GM12878 (cell line): ENCODE results near the gene RICTOR. TPM values are rescaled to one million over a fixed set of nuclear protein-coding genes. Genes with fewer than 3 reads are reported as not detected.

ENCODE experiments used
- ATAC-seq: fragments of 200-7000 bp; cut with Tn5 transposase; 3 replicates; pipeline ENCODE4 v1.9.1; 2020; ENCODE audit warnings: mild to moderate bottlenecking, moderate library complexity
- BruUV-seq: library from RNA; stranded (reverse); fragments of 400-500 nt; replicated peaks from 2 replicates; lab custom pipeline; 2021; lab: Mats Ljungman, UMichigan
- CTCF ChIA-PET: fragments of 300-600 bp; sonication (Branson Sonifier 250); formaldehyde crosslinking; extraction: SDS; loops from one replicate; lab custom pipeline; 2021; ENCODE audit warnings: inconsistent platforms; lab: Yijun Ruan, JAX
- POLR2A ChIA-PET: fragments of 350-600 bp; formaldehyde crosslinking; extraction: SDS; loops from one replicate; lab custom pipeline; 2021; ENCODE audit warnings: inconsistent platforms; lab: Charles Lee
- RAD21 ChIA-PET: fragments of 300-600 bp; sonication (Branson Sonifier 250); formaldehyde crosslinking; loops from one replicate; lab custom pipeline; 2023; ENCODE audit warnings: antibody characterized with exemption; ENCODE audit not compliant: unreplicated experiment; lab: Charles Lee
- SMC1A ChIA-PET: fragments of 300-600 bp; sonication (Branson Sonifier 250); formaldehyde crosslinking; loops from one replicate; lab custom pipeline; 2023; ENCODE audit not compliant: unreplicated experiment, uncharacterized antibody; lab: Charles Lee
- DNase-seq: peaks from one replicate; pipeline ENCODE4 v3.0.0-alpha.2; 2011; ENCODE audit warnings: low read depth, low spot score
- FAIRE-seq: peaks from 3 replicates; lab custom pipeline; 2011; peaks lifted over from hg19 to GRCh38; lab: Jason Lieb, UNC
- H2AFZ ChIP-seq: 2 replicates; pipeline ENCODE4 v1.6.0; 2011; ENCODE audit warnings: low read depth, low read length, control low read depth; ENCODE audit not compliant: control insufficient read depth
- H3K27ac ChIP-seq: 2 replicates; pipeline ENCODE4 v1.5.1; 2011; ENCODE audit warnings: control low read depth; ENCODE audit not compliant: control insufficient read depth, insufficient read depth
- H3K27me3 ChIP-seq, 2 experiments: replicated peaks in 1 of 2; 2 replicates each; pipeline versions ENCODE4 v1.6.0 to v1.6.1; 2011; ENCODE audit warnings: low read length in 1 of 2; ENCODE audit not compliant: control insufficient read depth in 2 of 2, insufficient read depth in 2 of 2
- H3K36me3 ChIP-seq, 2 experiments: 2 replicates each; pipeline ENCODE4 v1.5.1; 2011; ENCODE audit warnings: low read length in 1 of 2; ENCODE audit not compliant: control insufficient read depth in 2 of 2, insufficient read depth in 2 of 2
- H3K4me1 ChIP-seq: 2 replicates; pipeline ENCODE4 v1.6.1; 2011; ENCODE audit warnings: mild to moderate bottlenecking, low read length, moderate library complexity, mixed read lengths; ENCODE audit not compliant: control insufficient read depth, insufficient read depth
- H3K4me2 ChIP-seq: 2 replicates; pipeline ENCODE4 v1.6.0; 2011; ENCODE audit warnings: control low read depth; ENCODE audit not compliant: control insufficient read depth, insufficient read depth
- H3K4me3 ChIP-seq: fragments of 200-600 bp; sonication (generic); 2 replicates; pipeline ENCODE4 v1.5.1; 2016
- H3K79me2 ChIP-seq: 2 replicates; pipeline ENCODE4 v1.6.0; 2011; ENCODE audit warnings: low read length; ENCODE audit not compliant: control insufficient read depth, insufficient read depth
- H3K9ac ChIP-seq: 2 replicates; pipeline ENCODE4 v1.8.0; 2011; ENCODE audit warnings: low read length, control low read depth, mixed read lengths; ENCODE audit not compliant: control insufficient read depth, insufficient read depth
- H3K9me3 ChIP-seq: replicated peaks from 3 replicates; pipeline ENCODE4 v1.5.1; 2011; ENCODE audit warnings: mild to moderate bottlenecking, low read length; ENCODE audit not compliant: control insufficient read depth, insufficient read depth
- H4K20me1 ChIP-seq: 2 replicates; pipeline ENCODE4 v1.6.0; 2011; ENCODE audit not compliant: control insufficient read depth, insufficient read depth
- ASH2L ChIP-seq: fragments of 300-600, 200-600 bp; sonication (generic); IDR thresholded peaks from 2 replicates; pipeline ENCODE4 v1.6.1; 2017; ENCODE audit warnings: low read depth, mild to moderate bottlenecking, borderline replicate concordance
- CHD4 ChIP-seq: fragments of 200-600 bp; sonication (generic); IDR thresholded peaks from 2 replicates; pipeline ENCODE4 v1.6.1; 2016; ENCODE audit warnings: mild to moderate bottlenecking
- HCFC1 ChIP-seq: fragments of 150-350 bp; IDR thresholded peaks from 2 replicates; pipeline ENCODE4 v1.6.1; 2014; ENCODE audit warnings: low read length
- MEF2A ChIP-seq: IDR thresholded peaks from 2 replicates; pipeline ENCODE4 v1.6.1; 2011; ENCODE audit warnings: low read depth, mild to moderate bottlenecking, low read length, moderate library complexity; ENCODE audit not compliant: insufficient read depth
- MEF2B ChIP-seq: fragments of 450-650 bp; IDR thresholded peaks from 2 replicates; pipeline ENCODE4 v1.6.1; 2018; ENCODE audit warnings: mild to moderate bottlenecking, moderate library complexity; ENCODE audit not compliant: partially characterized antibody, poor library complexity, severe bottlenecking
- MLLT1 ChIP-seq: fragments of 450-650 bp; IDR thresholded peaks from 2 replicates; pipeline ENCODE4 v1.6.1; 2016; ENCODE audit warnings: mild to moderate bottlenecking
- NBN ChIP-seq: fragments of 450-650 bp; IDR thresholded peaks from 2 replicates; pipeline ENCODE4 v1.6.1; 2016
- RBBP5 ChIP-seq: fragments of 200-600 bp; sonication (generic); conservative IDR thresholded peaks from 2 replicates; pipeline ENCODE4 v1.6.1; 2016
- SUZ12 ChIP-seq: fragments of 200-600 bp; sonication (generic); IDR thresholded peaks from one replicate; pipeline ENCODE4 v1.6.1; 2018; ENCODE audit warnings: antibody characterized with exemption, mild to moderate bottlenecking; ENCODE audit not compliant: unreplicated experiment
- TCF3 ChIP-seq: IDR thresholded peaks from 2 replicates; pipeline ENCODE4 v1.6.1; 2012; ENCODE audit warnings: low read depth, mild to moderate bottlenecking, low read length, borderline replicate concordance; ENCODE audit not compliant: insufficient read depth
- WGBS: methylation state at CpG from one replicate; pipeline ENCODE4 v1.1.6; 2016; ENCODE audit warnings: low lambda C conversion rate; ENCODE audit not compliant: insufficient replicate concordance, insufficient coverage; ENCODE audit errors: missing lambda C conversion rate; 5-methylcytosine and 5-hydroxymethylcytosine counted together
- in situ Hi-C: fragments of 300-500 bp; cut with MboI; formaldehyde crosslinking; loops from 9 replicates; pipeline ENCODE4 v1.14.3; 2018; ENCODE audit warnings: mixed read lengths
- intact Hi-C: fragments of 100-400 bp; cut with micrococcal nuclease; formaldehyde crosslinking; loops from one replicate; pipeline ENCODE4 v1.14.2; 2022; ENCODE audit not compliant: unreplicated experiment
- polyA plus RNA-seq, 11 experiments: library from polyadenylated mRNA; depleted of rRNA in 4 of 11; unstranded in 6 of 11; stranded (reverse) in 5 of 11; fragments of >200 nt; fragmentation: Nextera tagmentation in 4 of 11; fragmentation: Illumina TruSeq in 1 of 11; extraction: Ambion mirVana in 4 of 11; extraction: Trizol in 1 of 11; gene quantifications; 1 replicate in 1 of 11; 2 replicates in 10 of 11; pipeline versions ENCODE4 v1.2.1 to v1.2.3, GENCODE V29; 2011 to 2016; ENCODE audit warnings: inconsistent platforms in 2 of 11, missing spikeins in 2 of 11, low read depth in 1 of 11
- total RNA-seq, 4 experiments: library from RNA; depleted of rRNA in 3 of 4; stranded (reverse); fragments of >200 nt in 3 of 4; fragmentation: Illumina TruSeq in 1 of 4; extraction: Trizol in 1 of 4; gene quantifications; 2 replicates each; pipeline versions ENCODE4 v1.2.1 to v1.2.3, GENCODE V29; 2013 to 2021
- TF ChIP-seq, protein P1 (sequence below): IDR thresholded peaks from 2 replicates; pipeline ENCODE4 v1.6.1; 2012; ENCODE audit warnings: low read length, inconsistent platforms
- TF ChIP-seq, protein P2 (sequence below): fragments of 450-650 bp; conservative IDR thresholded peaks from 2 replicates; pipeline ENCODE4 v1.6.1; 2017; ENCODE audit warnings: mild to moderate bottlenecking, moderate library complexity

RICTOR gene
- total and polyA plus RNA-seq, 10 of the 15 experiments (the other 5 are each of a cell fraction or from before 2014, with no cell fraction given) = 2.7 to 23.0 (median 6.9) TPM

DNA sequence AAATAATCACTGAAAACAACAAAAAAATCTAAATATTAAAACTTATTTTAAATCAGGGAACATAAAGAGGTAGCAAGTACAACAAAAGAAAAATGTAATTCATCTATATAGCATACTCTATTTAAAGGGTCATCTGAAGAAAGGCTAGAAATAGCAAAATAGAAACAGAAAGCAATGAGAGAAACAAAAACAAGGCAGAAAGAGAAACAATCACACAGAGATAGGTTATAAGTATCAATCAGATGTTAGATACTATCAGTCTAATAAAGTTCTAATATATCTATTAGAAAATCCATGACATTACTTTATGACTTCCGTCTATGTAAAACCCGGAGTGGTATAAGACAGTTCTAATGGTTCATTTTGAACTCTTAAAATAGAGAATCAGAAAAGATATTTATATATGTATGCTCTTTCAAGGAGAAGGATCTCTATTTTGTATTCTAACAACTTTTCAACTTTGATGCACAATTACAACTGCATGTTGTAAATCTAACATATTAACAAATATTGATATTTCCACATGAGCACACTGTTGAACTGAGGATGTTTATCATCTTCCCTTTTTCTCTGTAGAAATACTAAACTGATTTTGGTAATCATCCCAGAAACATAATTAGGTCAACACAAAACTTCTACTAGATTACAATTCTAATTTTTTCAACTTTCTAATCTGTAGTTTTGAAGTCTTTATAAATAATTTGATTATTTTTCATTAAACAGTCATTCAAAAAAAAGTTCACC is 15.8 kb downstream of the RICTOR start:
- H3K4me3 ChIP-seq = peak overlapping the region; percentile 58

GRCh38 chr5:39057734-39058133 is 16.5 kb downstream of the RICTOR start:
- 0% methylated on average over 2 of the region's 2 CpGs for WGBS
- POLR2A ChIA-PET = no interaction called here
- FAIRE-seq (no peak), DNase-seq (no peak), ATAC-seq (peak; percentile 72)
- Histone ChIP-seq H3K9me3 (no peaks in the 10 kb centered on the region), H3K27me3 (no peaks in the 10 kb centered on the region), H3K79me2 (peaks cover 49% of the 10 kb centered on the region), H3K4me3 (peak overlapping the region; percentile 58), H3K4me2 (peak overlapping the region; percentile 70), H3K36me3 (no peaks in the 10 kb centered on the region), H3K9ac (no peak overlapping the region), H3K27ac (peak overlapping the region; percentile 25; the same call in 1 of the 2 replicates), H4K20me1 (no peaks in the 10 kb centered on the region), H2AFZ (peak overlapping the region; percentile 16; the same call in 1 of the 2 replicates), H3K4me1 (peaks cover 8% of the 10 kb centered on the region; the same call in 1 of the 2 replicates)
- intact Hi-C loops (no loop called here), in situ Hi-C loops (no loop called here)
- RAD21 ChIA-PET = no interaction called here
- SMC1A ChIA-PET = no interaction called here
- CTCF ChIA-PET = interaction anchor here (2.5 kb wide), 1 partner anchor 23 kb away, joined by 8 read pairs; no protein-coding TSS in a partner anchor
- BruUV-seq = no TSS peak
- TF ChIP-seq ASH2L = no peak
- TF ChIP-seq MLLT1 = no peak
- TF ChIP-seq NBN = 0 out of 2 replicates have a peak, but pooled peaks have one; percentile 22
- TF ChIP-seq HCFC1 = no peak
- no peak for TF ChIP-seq SUZ12
- no peak for TF ChIP-seq TCF3
- 0 out of 2 replicates have a peak, but pooled peaks have one; percentile 56 for TF ChIP-seq RBBP5
- TF ChIP-seq, protein P1, sequence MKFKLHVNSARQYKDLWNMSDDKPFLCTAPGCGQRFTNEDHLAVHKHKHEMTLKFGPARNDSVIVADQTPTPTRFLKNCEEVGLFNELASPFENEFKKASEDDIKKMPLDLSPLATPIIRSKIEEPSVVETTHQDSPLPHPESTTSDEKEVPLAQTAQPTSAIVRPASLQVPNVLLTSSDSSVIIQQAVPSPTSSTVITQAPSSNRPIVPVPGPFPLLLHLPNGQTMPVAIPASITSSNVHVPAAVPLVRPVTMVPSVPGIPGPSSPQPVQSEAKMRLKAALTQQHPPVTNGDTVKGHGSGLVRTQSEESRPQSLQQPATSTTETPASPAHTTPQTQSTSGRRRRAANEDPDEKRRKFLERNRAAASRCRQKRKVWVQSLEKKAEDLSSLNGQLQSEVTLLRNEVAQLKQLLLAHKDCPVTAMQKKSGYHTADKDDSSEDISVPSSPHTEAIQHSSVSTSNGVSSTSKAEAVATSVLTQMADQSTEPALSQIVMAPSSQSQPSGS = 0 out of 2 replicates have a peak, but pooled peaks have one; percentile 11
- TF ChIP-seq, protein P2, sequence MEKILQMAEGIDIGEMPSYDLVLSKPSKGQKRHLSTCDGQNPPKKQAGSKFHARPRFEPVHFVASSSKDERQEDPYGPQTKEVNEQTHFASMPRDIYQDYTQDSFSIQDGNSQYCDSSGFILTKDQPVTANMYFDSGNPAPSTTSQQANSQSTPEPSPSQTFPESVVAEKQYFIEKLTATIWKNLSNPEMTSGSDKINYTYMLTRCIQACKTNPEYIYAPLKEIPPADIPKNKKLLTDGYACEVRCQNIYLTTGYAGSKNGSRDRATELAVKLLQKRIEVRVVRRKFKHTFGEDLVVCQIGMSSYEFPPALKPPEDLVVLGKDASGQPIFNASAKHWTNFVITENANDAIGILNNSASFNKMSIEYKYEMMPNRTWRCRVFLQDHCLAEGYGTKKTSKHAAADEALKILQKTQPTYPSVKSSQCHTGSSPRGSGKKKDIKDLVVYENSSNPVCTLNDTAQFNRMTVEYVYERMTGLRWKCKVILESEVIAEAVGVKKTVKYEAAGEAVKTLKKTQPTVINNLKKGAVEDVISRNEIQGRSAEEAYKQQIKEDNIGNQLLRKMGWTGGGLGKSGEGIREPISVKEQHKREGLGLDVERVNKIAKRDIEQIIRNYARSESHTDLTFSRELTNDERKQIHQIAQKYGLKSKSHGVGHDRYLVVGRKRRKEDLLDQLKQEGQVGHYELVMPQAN = 0 out of 2 replicates have a peak, but pooled peaks have one; percentile 26

More for the DNA sequence above, 15.8 kb downstream of the RICTOR start:
- H3K79me2 ChIP-seq = peaks cover 51% of the 10 kb centered on the region
- no peaks in the 10 kb centered on the region for H4K20me1 ChIP-seq
- in situ Hi-C loops (no loop called here), intact Hi-C loops (no loop called here)
- FAIRE-seq (peak; percentile 57), DNase-seq (no peak), ATAC-seq (peak; percentile 90)
- no peaks in the 10 kb centered on the region for H3K27me3 ChIP-seq
- no TSS peak for BruUV-seq
- H3K4me1 ChIP-seq = peaks cover 8% of the 10 kb centered on the region; the same call in 1 of the 2 replicates
- peak overlapping the region; percentile 54 for H3K4me2 ChIP-seq
- H3K27ac ChIP-seq = peak overlapping the region; percentile 25; the same call in 1 of the 2 replicates
- H3K9me3 ChIP-seq = no peaks in the 10 kb centered on the region
- WGBS = 70% methylated on average over 2 of the region's 2 CpGs
- POLR2A ChIA-PET = no interaction called here
- no peaks in the 10 kb centered on the region for H3K36me3 ChIP-seq
- no peak overlapping the region for H3K9ac ChIP-seq
- no peak overlapping the region for H2AFZ ChIP-seq
- CTCF ChIA-PET = interaction anchor here (2.5 kb wide), 1 partner anchor 23 kb away, joined by 8 read pairs; no protein-coding TSS in a partner anchor
- SMC1A ChIA-PET = no interaction called here
- RAD21 ChIA-PET = no interaction called here
- TF ChIP-seq MEF2A (0 out of 2 replicates have a peak, but pooled peaks have one; percentile 6), CHD4 (no peak), MEF2B (peak; percentile 36), NBN (0 out of 2 replicates have a peak, but pooled peaks have one; percentile 15)
